WERI-Rb-1 (cell line): ENCODE measurements around the gene CAMK2B.

ENCODE experiments used
- DNase-seq: peaks from one replicate; pipeline ENCODE4 v3.0.0-alpha.2; 2020
- H3K27ac ChIP-seq: fragments of 250-450 bp; sonication (Bioruptor Pico); 2 replicates; pipeline ENCODE4 v1.5.1; 2020; ENCODE audit warnings: mild to moderate bottlenecking, moderate library complexity
- H3K27me3 ChIP-seq: fragments of 250-450 bp; sonication (Bioruptor Pico); 2 replicates; pipeline ENCODE4 v1.5.1; 2021; ENCODE audit warnings: mild to moderate bottlenecking, low read depth, moderate library complexity; ENCODE audit not compliant: insufficient read depth, severe bottlenecking
- H3K36me3 ChIP-seq: fragments of 250-450 bp; sonication (Bioruptor Pico); 2 replicates; pipeline ENCODE4 v1.5.1; 2020; ENCODE audit warnings: mild to moderate bottlenecking, moderate library complexity
- H3K4me3 ChIP-seq: 2 replicates; pipeline ENCODE4 v1.5.1; 2011; ENCODE audit warnings: low read depth, mild to moderate bottlenecking, control low read depth, low read length
- H3K9me3 ChIP-seq: fragments of 250-450 bp; sonication (Bioruptor Pico); 2 replicates; pipeline ENCODE4 v1.5.1; 2021; ENCODE audit warnings: mild to moderate bottlenecking, moderate library complexity; ENCODE audit not compliant: severe bottlenecking
- TF ChIP-seq, protein P1 (sequence below): IDR thresholded peaks from 2 replicates; pipeline ENCODE4 v1.5.1; 2011; ENCODE audit warnings: low read depth, mild to moderate bottlenecking, control low read depth, inconsistent platforms, low read length

Gene CAMK2B

DNA sequence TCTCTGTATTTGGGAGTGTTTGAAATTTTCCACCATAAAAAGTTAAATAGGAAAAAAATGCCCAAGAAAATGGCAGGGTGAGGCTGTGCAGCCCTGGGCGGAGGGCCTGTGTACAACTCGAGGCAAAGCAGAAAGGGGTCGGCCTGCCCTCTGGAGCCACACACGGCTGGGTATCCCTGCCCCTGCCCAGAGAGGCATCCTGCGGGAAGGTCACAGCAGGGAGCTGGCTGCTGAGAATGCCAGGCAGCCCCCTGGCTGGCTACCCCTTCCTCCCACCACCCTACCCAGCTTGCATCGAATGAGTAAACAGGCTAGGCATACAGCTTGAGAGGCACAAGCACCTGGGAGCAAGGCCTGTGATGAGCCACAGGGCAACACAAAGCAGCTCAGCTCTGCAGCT, 46.1 kb downstream of the CAMK2B start:
- Histone ChIP-seq H3K4me3 (no peak overlapping the region), H3K9me3 (no peaks in the 10 kb centered on the region), H3K36me3 (no peaks in the 10 kb centered on the region), H3K27me3 (no peaks in the 10 kb centered on the region), H3K27ac (no peak overlapping the region)
- peak; percentile 4 for DNase-seq
- TF ChIP-seq, protein P1, sequence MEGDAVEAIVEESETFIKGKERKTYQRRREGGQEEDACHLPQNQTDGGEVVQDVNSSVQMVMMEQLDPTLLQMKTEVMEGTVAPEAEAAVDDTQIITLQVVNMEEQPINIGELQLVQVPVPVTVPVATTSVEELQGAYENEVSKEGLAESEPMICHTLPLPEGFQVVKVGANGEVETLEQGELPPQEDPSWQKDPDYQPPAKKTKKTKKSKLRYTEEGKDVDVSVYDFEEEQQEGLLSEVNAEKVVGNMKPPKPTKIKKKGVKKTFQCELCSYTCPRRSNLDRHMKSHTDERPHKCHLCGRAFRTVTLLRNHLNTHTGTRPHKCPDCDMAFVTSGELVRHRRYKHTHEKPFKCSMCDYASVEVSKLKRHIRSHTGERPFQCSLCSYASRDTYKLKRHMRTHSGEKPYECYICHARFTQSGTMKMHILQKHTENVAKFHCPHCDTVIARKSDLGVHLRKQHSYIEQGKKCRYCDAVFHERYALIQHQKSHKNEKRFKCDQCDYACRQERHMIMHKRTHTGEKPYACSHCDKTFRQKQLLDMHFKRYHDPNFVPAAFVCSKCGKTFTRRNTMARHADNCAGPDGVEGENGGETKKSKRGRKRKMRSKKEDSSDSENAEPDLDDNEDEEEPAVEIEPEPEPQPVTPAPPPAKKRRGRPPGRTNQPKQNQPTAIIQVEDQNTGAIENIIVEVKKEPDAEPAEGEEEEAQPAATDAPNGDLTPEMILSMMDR, result no peak

- Histone ChIP-seq H3K27ac (no peak overlapping the region), H3K36me3 (no peaks in the 10 kb centered on the region), H3K9me3 (no peaks in the 10 kb centered on the region), H3K4me3 (no peak overlapping the region), H3K27me3 (no peaks in the 10 kb centered on the region)
- TF ChIP-seq, protein P1, result no peak
- DNase-seq, result peak; percentile 4
Observed at GRCh38 chr7:44278451-44279161, 46.8 kb downstream of the CAMK2B start.

DNA sequence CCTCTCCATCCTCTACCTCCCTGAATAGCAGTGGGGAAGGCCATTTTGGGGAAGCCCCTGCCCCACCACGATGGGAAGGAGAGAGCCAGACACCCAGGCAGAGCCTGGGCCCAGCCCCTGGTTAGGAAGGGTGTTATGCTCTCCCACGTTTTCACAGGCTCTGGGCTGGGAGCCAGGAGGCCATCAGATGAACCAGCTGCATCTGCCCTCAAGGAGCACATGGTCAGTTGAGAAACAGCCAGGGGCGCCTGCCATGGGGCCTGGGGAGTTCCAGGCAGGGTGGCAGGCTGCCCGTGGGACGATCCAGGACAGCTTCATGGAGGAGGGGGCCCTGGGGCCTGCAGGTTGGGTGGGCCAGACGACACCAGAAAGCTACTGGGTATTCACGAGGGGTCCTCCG, 47.5 kb downstream of the CAMK2B start:
- TF ChIP-seq, protein P1, result no peak
- no peak overlapping the region for H3K27ac ChIP-seq
- peak; percentile 5 for DNase-seq
- H3K9me3 ChIP-seq, result no peaks in the 10 kb centered on the region
- H3K27me3 ChIP-seq, result no peaks in the 10 kb centered on the region
- H3K4me3 ChIP-seq, result no peak overlapping the region
- H3K36me3 ChIP-seq, result no peaks in the 10 kb centered on the region

DNA sequence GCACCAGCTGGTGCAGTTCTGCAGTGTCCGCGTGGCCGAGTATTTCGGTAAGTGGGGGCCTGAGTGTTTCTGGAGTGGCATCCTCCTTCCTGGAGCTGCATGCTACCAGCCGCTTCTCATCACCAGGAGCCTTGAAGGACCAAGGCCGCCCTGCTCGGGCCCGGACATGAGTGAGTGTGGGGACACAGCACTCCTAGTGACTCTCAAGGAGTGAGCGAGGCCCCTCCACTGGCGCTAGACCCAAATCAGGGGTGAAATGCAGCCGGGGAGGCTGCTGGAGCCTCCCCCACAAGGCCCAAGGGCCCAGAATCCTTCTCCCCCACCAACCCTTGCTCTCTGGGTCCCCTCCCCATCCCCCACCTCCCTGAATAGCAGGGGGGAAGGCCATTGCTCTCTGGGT, 48.0 kb downstream of the CAMK2B start:
- no peaks in the 10 kb centered on the region for H3K36me3 ChIP-seq
- H3K27me3 ChIP-seq, result no peaks in the 10 kb centered on the region
- no peaks in the 10 kb centered on the region for H3K9me3 ChIP-seq
- peak; percentile 0 for DNase-seq
- H3K27ac ChIP-seq, result no peak overlapping the region
- H3K4me3 ChIP-seq, result no peak overlapping the region
- TF ChIP-seq, protein P1, result no peak

GRCh38 chr7:44276571-44277221, 48.7 kb downstream of the CAMK2B start:
- H3K27ac ChIP-seq, result peak overlapping the region; percentile 89
- DNase-seq, result no peak
- H3K27me3 ChIP-seq, result no peaks in the 10 kb centered on the region
- no peaks in the 10 kb centered on the region for H3K9me3 ChIP-seq
- TF ChIP-seq, protein P1, result no peak
- no peaks in the 10 kb centered on the region for H3K36me3 ChIP-seq
- H3K4me3 ChIP-seq, result peak overlapping the region; percentile 34
